NCI-H1092 (cell line): ENCODE results near the gene MYL11.
"Not testable (repeated sequence)": the region's sequence is repeated elsewhere in the genome, so short reads cannot be mapped to it uniquely, and the experiment has no call there.

Source experiments
- DNase-seq: peaks from one replicate; lab custom pipeline; 2025; lab: John Stamatoyannopoulos, UW

MYL11 gene

DNA sequence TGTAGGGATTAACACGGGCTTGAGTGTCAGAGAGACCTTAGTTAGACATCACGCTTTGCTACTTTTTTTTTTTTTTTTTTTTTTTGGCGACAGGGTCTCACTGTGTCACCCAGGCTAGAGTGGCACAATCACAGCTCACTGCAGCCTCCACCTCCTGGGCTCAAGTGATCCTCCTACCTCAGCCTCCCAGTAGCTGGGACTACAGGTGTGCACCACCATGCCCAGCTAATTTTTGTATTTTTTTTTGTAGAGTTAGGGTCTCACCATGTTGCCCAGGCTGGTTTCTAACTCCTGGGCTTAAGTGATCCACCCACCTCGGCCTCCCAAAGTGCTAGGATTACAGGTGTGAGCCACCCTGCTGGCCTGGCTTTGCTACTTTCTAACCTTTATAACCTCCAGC is 22.0 kb downstream of the MYL11 start:
- not testable (repeated sequence) for DNase-seq

DNA sequence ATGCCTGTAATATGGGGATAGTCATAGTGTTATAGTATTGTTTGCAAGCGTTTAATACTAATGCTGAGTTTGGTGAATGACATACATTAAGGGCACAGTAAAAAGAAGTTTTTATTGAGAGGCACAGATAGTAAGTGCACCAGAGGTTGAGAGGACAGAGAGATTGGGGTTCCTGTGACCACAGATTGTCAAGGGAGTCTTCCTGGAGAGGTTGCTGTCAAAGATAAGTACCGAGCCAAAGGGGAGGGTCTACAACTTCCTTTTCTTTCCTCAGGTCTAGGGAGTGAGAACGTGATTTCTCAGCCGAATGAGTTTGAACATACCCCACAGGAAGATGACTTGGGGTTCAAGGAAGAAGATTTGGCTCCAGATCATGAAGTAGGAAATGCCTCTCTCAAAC is 22.5 kb downstream of the MYL11 start:
- DNase-seq: no peak

DNA sequence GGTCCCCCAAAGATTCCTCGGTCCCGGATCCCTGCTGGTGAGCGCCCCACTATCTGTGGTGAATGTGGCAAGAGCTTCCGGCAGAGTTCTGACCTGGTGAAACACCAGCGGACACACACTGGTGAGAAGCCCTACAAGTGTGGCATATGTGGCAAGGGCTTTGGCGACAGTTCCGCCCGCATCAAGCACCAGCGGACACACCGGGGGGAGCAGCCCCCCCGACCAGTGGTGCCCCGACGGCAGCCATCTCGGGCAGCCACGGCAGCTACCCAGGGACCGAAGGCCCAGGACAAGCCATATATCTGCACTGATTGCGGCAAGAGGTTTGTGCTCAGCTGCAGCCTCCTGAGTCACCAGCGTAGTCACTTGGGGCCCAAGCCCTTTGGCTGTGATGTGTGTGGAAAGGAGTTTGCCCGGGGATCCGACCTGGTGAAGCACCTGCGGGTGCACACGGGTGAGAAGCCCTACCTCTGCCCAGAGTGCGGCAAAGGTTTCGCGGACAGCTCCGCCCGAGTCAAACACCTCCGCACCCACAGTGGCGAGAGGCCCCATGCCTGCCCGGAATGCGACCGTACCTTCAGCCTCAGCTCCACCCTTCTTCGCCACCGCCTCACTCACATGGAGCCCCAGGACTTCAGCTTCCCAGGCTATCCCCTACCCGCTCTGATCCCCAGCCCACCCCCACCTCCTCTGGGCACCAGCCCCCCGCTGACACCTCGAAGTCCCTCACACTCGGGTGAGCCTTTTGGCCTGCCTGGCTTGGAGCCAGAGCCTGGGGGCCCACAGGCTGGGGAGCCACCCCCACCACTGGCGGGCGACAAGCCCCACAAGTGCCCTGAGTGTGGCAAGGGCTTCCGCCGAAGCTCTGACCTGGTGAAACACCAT is 23.4 kb downstream of the MYL11 start:
- no peak for DNase-seq

DNA sequence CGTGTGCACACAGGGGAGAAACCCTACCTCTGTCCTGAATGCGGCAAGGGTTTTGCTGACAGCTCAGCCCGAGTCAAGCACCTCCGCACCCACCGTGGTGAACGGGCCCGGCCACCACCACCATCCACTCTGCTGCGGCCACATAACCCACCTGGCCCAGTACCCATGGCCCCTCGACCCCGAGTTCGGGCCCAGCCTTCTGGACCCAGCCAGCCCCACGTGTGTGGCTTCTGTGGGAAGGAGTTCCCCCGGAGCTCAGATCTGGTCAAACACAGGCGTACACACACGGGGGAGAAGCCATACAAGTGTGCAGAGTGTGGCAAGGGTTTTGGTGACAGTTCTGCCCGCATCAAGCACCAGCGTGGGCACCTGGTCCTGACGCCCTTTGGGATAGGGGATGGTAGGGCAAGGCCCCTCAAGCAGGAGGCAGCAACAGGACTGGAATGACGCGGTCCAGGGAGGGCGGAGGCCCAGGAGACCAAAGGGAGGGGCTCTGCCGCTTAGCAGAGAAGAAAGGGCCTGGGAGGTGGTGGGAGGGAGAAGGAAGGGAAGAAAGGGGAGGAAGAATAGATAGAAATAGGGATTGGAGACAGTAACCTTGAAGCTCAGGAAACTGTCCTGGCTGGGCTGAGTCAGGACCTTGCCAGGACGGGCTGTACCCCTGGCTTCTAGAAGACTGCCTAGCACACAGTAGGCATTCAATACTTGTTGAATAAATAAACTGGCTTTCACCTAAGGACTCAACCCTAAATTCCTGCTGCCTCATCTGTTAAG is 24.2 kb downstream of the MYL11 start:
- DNase-seq: no peak

DNA sequence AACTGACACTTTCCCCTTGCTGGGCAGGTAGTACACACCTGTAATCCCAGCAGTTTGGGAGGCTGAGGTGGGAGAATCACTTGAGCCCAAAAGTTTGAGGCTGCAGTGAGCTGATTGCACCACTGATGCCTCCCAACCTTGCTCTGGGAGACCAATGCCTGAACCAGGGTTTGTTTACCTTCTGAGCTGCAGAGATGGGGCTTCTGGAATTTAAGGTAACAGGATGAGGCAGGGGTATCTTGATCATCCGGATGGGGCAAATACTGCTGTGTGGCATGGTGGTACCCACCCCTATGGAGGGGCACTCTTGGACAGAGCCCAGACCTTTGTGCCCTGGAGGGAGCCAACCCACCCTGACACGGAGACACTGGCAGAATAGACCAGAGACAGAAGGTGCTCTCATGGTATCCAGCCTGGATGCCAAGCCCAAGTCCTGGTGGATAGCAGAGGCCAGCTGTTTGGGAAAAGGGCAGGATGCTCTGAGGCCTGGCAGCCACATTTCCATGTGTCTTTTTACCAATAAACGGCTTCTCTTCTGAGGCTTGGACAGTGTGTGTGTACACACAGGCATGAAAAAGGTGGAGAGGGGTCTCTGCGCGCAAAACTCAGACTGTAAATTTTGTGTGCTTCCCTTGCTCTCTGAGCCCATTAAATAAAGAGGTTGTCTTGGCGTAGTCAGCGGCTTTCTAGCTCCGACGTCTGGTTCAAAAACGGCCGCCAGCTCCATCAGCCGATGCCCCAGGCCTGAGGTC is 25.0 kb downstream of the MYL11 start:
- DNase-seq: no peak

DNA sequence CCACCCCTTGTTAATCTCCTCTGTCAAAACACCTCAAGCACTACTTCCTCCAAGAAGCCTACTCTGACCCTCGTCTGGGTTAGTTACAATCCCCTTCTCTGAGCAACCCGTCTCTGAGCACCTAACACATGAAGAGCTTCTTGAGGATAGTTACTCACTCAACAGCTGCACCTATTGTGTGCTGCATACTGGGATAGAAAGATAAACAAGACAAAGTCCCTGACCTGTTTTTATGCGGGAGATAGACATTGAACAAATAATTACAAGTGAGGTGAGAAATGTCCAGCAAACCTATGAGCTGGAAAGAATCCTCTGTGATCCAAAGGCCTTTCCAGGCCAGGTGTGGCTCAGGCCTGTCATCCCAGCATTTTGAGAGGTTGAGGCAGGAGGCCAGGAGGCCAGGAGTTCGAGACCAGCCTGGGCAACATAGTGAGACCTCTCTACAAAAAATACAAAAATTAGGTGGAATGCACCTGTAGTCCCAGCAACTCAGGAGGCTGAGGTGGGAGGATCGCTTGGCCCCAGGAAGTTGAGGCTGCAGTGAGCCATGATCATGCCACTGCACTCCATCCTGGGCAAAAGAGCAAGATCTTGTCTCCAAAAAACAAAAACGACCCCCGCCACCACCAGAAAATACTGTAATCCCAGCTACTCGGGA is 27.3 kb downstream of the MYL11 start:
- DNase-seq: no peak

DNA sequence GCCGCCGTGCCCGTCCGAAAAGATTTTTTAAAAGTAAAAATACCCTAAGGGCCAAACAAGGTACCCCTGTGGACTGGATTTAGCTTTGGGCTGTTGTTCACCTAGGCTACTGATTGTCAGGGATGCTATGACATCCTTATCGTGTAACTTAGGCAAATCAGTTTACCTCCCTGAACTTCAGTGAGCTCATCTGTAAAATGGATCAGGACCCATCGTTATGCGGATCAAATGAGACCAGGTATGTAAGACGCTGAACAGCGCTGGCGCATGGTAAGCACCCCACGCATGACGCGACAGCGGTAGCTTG is 32.1 kb downstream of the MYL11 start:
- DNase-seq: no peak

DNA sequence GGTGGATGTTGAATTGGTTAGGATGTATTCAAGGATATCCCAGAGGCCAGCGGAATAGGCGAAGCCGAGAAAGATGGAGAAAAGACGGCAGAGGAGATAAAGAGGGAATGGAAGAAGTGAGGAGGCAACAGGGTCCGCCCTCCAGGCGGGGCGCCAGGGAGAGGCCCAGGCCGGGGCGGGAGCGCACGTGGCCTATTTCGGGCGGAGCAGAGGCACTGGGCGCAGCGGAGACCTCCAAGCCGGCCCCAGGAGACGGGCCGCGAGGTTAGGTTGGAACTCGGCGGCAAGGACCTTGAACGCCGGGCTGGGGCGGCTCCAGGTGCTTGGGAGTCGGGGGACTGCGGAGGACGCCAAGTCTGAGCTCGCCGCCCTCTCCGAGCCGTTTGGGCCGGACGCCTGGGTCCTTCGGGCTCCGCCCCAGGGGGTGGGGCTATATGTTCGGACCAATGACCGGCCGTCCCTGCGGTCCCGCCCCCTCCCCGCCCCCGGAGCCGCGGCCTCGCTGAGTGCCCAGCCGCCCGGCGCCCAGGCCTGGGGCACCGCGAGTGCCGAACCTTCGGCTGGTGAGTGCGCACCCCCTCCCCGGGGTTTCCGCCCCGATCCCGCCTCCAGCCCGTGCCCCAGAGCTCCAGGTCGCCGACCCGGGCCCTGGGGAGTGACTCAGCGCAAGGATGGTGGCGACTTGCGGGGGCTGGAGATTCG is 32.7 kb downstream of the MYL11 start, which contains the start of gene ZNF771:
Gene ZNF771, plus strand, starts transcription at position 505 of the 702 bp plus-strand sequence. CDS start 448 bp downstream, outside the sequence.
- DNase-seq: peak; percentile 85

DNA sequence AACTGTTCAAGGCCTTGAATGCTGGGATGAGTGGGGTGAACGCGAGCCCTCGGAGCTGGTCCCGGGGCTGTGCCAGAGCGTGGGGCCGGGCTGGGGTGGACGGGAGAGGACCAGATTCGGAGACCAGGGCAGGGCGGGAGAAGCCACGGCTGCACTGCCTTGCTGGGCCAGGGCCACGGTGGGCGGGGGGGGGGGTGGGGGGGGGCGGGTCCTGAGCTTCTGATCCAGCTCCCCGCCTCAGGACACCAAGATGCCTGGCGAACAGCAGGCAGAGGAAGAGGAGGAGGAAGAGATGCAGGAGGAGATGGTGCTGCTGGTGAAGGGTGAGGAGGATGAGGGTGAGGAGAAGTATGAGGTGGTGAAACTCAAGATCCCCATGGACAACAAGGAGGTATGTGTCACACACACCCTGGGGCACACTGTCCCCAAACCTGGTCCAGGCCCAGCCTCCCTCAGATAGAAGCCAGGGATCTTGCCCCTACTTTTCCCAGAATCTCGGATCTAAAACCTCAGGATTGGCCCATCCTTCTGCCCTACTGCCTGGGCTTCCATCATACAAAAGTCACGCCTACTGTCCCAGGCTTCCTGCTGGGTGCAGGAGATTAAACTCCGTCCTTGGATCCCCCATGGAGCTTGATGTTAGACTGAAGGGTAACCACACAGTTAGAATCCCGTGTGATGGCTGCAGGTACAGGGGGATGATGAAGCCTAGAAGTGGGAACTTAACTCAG is 33.4 kb downstream of the MYL11 start:
- DNase-seq: no peak

DNA sequence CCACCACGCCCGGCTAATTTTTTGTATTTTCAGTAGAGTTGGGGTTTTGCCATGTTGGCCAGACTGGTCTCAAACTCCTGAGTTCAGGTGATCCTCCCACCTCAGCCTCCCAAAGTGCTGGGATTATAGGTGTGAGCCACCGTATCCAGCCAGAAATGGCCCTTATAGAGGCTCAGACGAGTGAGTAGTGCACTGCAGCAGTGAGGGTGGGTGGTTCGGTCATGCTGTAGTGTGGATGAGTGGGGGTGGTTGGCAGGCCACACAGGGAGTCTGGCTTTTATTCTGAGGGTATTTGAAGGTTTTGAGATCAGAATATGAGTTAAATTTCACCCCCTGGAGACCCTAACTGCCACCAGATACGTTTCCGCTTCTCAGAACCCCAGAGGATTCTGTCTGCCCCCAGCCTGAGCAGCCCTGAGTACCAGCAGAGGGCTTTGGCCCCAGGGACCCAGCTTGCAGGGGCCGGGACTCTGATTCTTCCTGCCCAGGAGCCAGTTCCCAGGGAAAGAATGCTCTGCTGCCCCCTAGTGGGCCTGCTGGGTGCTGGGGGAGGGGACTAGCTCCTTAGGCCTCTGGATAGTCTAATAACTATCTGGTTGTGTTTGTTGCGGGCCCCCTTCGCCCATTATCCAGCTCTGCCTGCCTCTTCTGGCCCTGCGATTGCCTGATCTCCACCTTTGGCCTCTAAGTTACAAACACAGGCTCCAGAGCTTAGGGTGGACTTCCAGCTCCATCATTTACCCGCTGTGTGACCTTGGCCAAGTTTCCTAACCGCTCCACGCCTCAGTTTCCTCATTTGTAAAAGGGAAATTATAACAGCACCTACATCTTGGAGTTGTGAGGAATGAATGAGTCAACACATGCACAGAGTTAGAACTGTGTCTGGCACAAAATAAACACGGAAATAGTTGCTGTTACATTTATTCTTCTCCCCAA is 34.8 kb downstream of the MYL11 start:
- peak; percentile 83 for DNase-seq

DNA sequence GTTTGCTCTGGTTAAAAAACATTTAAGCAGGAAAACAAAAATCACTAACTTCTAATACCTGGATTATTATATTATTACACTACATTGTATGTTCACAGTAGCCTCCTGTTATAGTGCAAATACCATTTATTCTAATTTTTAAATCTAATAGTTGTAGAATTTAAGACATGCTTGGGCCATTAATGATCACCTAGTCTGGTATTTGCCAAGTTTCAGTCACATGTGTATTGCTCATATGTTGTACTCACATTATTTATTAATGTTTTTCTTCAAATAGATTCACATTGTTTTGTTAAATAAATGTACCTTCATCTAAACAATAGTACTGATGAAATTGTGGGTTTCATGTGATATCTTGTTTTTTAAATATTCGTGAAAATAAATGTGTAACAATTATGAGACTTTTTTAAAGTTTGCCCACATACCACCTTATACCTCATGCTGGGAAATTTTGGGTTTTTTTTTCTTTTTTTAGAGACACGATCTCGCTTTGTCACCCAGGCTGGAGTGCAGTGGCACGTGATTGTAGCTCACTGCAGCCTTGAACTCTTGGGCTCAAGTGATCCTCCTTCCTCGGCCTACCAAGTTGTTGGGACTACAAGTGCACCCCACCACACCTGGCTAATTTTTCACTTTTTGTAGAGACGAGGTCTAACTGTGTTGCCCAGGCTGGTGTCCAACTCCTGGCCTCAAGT is 38.7 kb downstream of the MYL11 start:
- DNase-seq: no peak

DNA sequence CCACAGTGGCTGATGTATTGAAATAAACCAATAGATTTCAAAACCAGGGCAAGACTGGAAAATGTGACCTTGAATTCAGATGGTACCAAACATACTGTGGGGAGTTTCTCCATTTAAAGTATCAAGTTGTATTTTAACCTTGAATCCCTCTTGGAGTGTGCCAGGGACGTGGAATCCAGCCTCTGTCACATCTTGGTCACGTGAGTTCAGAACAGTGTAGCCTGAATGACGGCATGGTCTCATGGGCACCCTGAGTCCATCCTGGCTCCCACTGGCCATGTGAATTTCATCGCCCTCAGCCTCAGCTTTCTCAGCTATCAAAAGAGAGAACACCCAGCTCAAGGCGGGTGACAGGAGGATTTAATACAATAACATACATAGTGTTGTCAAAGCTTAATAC is 39.6 kb downstream of the MYL11 start:
- no peak for DNase-seq

DNA sequence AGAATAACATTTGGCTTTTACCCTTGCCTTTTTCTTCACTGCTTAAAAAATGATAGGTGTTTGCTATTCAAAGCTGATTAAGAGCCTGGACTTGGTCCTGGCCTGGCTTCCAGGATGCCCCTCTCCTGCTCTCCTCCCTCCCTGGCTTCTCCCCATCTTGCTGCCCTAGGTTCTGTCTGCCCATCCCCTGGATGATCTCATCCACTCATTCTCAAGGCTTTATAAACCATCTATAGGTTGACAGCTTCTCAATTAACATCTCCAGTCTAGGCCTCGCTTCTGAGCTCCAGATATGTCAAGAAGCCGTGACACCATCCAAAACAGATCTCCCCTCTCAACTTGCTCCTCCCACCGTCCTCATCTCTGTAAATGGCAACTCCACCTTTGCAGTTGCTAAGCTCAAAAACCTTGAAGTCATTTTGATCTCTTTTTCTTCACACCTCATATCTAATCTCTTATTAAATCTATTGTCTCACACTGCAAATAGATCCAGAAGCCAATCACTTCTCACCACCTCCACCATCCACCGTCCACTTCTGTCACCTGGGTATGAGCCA is 41.5 kb downstream of the MYL11 start:
- DNase-seq: no peak

DNA sequence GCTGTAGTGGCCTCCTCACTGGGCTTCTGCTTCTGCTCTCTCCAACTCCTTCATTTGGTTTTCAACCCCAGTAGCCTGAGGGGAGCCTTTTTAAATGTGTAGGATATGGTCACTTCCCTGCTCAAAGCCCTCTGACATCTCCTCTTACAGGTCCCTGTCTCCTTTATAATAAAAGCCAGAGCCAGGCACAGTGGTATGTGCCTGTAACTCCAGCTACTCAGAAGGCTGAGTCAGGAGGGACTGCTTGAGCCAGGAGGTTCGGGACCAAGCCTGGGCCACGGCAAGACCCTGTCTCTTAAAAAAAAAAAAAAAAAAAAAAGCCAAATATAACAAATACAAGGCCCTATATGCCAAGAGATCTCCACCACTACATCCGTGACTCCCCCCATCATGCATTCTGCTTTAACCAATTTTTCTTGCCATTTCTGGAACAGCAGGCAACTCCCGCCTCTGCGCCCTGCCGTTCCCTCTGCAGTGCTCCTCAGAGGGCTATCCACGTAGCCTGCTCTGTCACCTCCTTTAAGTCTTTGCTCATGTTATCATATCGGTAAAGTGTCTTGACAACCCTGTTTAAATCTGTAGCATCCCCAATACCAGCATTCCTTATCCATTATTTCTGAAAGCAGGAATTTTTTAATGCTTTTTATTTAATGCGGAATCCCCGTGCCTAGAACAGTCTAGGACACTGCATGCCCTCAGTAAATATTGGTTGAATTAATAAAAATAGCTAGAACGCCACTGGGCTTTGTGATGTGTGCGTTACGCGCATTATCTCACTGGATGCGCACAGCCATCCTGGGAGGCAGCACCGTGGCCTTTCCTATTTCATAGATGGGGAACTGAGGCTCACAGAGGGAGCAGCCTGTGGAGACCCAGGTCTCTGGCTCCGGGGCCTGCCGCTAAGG is 42.3 kb downstream of the MYL11 start:
- peak; percentile 2 for DNase-seq

DNA sequence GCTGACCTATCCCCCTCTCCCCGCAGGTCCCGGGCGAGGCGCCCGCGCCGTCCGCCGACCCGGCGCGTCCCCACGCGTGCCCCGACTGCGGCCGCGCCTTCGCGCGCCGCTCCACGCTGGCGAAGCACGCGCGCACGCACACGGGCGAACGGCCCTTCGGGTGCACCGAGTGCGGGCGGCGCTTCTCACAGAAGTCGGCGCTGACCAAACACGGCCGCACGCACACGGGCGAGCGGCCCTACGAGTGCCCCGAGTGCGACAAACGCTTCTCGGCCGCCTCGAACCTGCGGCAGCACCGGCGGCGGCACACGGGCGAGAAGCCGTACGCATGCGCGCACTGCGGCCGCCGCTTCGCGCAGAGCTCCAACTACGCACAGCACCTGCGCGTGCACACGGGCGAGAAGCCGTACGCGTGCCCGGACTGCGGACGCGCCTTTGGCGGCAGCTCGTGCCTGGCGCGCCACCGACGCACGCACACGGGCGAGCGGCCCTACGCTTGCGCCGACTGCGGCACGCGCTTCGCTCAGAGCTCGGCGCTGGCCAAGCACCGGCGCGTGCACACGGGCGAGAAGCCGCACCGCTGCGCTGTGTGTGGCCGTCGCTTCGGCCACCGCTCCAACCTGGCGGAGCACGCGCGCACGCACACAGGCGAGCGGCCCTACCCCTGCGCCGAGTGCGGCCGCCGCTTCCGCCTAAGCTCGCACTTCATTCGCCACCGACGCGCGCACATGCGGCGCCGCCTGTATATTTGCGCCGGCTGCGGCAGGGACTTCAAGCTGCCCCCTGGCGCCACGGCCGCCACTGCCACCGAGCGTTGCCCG is 43.1 kb downstream of the MYL11 start:
- peak; percentile 95 for DNase-seq

DNA sequence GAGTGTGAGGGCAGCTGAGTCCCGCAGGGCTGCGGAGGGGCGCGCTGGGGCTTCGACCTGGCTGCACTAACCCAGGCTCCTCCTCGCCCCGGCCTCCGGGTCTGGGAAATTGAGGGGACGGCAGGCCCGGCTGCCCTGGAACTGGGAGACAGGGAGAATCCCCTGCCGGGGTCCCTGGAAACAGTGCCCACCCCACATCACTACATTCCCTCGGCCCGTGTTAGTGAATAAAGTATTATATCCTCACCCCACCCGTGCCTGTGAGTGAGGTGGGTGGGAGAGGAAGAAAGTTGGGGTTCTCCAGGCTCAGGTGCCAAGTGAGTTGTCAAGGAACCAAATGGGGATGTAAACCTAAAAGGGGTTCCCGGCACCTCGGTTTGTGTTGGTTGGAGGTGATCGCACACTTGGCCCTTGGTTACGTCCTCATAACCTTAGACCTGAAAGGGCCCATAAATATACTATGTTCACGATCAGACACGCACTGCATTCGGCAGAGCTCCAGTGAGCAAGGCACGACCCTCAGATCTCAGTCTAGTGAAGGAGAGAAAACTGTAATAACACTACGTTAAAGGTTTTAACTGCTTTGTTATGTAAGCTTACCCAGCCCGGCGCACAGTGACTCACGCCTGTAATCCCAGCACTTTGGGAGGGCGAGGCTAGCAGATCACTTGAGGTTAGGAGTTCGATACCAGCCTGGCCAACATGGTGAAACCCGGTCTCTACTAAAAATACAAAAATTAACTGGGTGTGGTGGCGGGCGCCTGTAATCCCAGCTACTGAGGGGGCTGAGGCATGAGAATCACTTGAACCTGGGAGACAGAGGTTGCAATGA is 44.0 kb downstream of the MYL11 start:
- DNase-seq: no peak
